HCT116 (cell line): ENCODE measurements around the gene ZNF148. TPM values are rescaled to one million over a fixed set of nuclear protein-coding genes. Genes with fewer than 3 reads are reported as not detected.

ENCODE experiments used
- ATAC-seq: fragments of 200-7000 bp; cut with Tn5 transposase; 2 replicates; pipeline ENCODE4 v1.9.1; 2020; ENCODE audit warnings: mild to moderate bottlenecking, moderate library complexity
- BruUV-seq: library from RNA; stranded (reverse); fragments of 400-500 nt; replicated peaks from 2 replicates; lab custom pipeline; 2021; lab: Mats Ljungman, UMichigan
- CTCF ChIA-PET: fragments of 300-600 bp; sonication (Branson Sonifier 250); formaldehyde crosslinking; loops from one replicate; lab custom pipeline; 2021; ENCODE audit warnings: antibody characterized with exemption; lab: Charles Lee
- POLR2A ChIA-PET: fragments of 300-600, 350-600 bp; sonication (Branson Sonifier 250); formaldehyde crosslinking; loops from one replicate; lab custom pipeline; 2021; ENCODE audit warnings: antibody characterized with exemption; lab: Charles Lee
- RAD21 ChIA-PET, 2 experiments: fragments of 300-600 bp; sonication (Branson Sonifier 250); formaldehyde crosslinking; loops; one replicate each; lab custom pipeline; 2023; ENCODE audit warnings: low total read pairs in 2 of 2; ENCODE audit not compliant: uncharacterized antibody in 2 of 2, unreplicated experiment in 2 of 2, low non-redundant PET in 1 of 2; lab: Charles Lee
- DNase-seq: peaks from one replicate; pipeline ENCODE4 v3.0.0-alpha.2; 2010; ENCODE audit warnings: low read depth, low spot score
- H2AFZ ChIP-seq: fragments of 200-600 bp; shearing (Covaris generic), sonication (generic); 2 replicates; pipeline ENCODE4 v1.6.1; 2017; ENCODE audit warnings: low read depth, mixed run types, mixed read lengths, antibody characterized with exemption, low read length; ENCODE audit not compliant: poor library complexity, severe bottlenecking
- H3K27ac ChIP-seq: 2 replicates; pipeline ENCODE4 v1.5.1; 2012; ENCODE audit warnings: low read depth, low read length
- H3K27me3 ChIP-seq: fragments of 200-600 bp; sonication (generic); 2 replicates; pipeline ENCODE4 v1.6.1; 2016; ENCODE audit warnings: mixed run types, low read length, mixed read lengths; ENCODE audit not compliant: insufficient read depth
- H3K36me3 ChIP-seq, 2 experiments: fragments of 200-500 bp in 1 of 2; fragments of 200-600 bp in 1 of 2; sonication (Bioruptor generic) in 1 of 2; sonication (generic) in 1 of 2; 2 replicates each; pipeline versions ENCODE4 v1.5.1 to v1.6.1; 2014 to 2016; ENCODE audit warnings: low read length in 2 of 2, inconsistent platforms in 1 of 2, mixed read lengths in 1 of 2, mixed run types in 1 of 2; ENCODE audit not compliant: insufficient read depth in 2 of 2, control insufficient read depth in 1 of 2
- H3K4me1 ChIP-seq, 2 experiments: fragments of 200-600 bp in 1 of 2; sonication (generic) in 1 of 2; 2 replicates each; pipeline versions ENCODE4 v1.5.1 to v1.6.1; 2012 to 2017; ENCODE audit warnings: low read length in 2 of 2, inconsistent platforms in 1 of 2, mild to moderate bottlenecking in 1 of 2, mixed read lengths in 1 of 2, mixed run types in 1 of 2, moderate library complexity in 1 of 2; ENCODE audit not compliant: insufficient read depth in 2 of 2, control insufficient read depth in 1 of 2
- H3K4me2 ChIP-seq: fragments of 200-600 bp; sonication (generic); 2 replicates; pipeline ENCODE4 v1.6.1; 2017; ENCODE audit warnings: mixed run types, low read length, mixed read lengths
- H3K4me3 ChIP-seq, 2 experiments: fragments of 200-600 bp in 1 of 2; sonication (generic) in 1 of 2; replicated peaks in 1 of 2; 2 replicates each; pipeline ENCODE4 v1.5.1; 2011 to 2016; ENCODE audit warnings: low read length in 2 of 2, control low read depth in 1 of 2, low read depth in 1 of 2, mild to moderate bottlenecking in 1 of 2, mixed read lengths in 1 of 2, mixed run types in 1 of 2
- H3K79me2 ChIP-seq: fragments of 200-600 bp; sonication (generic); 2 replicates; pipeline ENCODE4 v1.6.1; 2017; ENCODE audit warnings: mild to moderate bottlenecking, mixed run types, low read length, moderate library complexity, mixed read lengths; ENCODE audit not compliant: insufficient read depth
- H3K9ac ChIP-seq: fragments of 200-600 bp; sonication (generic); 2 replicates; pipeline ENCODE4 v1.6.1; 2016; ENCODE audit warnings: low read length, mixed read lengths
- H3K9me2 ChIP-seq: fragments of 200-600 bp; sonication (generic), shearing (Covaris generic); 2 replicates; pipeline ENCODE4 v1.6.1; 2017; ENCODE audit warnings: mixed run types, mild to moderate bottlenecking, moderate library complexity; ENCODE audit not compliant: insufficient read depth
- H3K9me3 ChIP-seq, 2 experiments: fragments of 200-500 bp in 1 of 2; fragments of 200-600 bp in 1 of 2; sonication (Bioruptor generic) in 1 of 2; sonication (generic) in 1 of 2; 2 replicates each; pipeline ENCODE4 v1.6.1; 2014 to 2017; ENCODE audit warnings: low read length in 2 of 2, mixed read lengths in 2 of 2, inconsistent platforms in 1 of 2, low read depth in 1 of 2, mild to moderate bottlenecking in 1 of 2, mixed run types in 1 of 2, moderate library complexity in 1 of 2; ENCODE audit not compliant: control insufficient read depth in 1 of 2, insufficient read depth in 1 of 2
- H4K20me1 ChIP-seq: fragments of 200-600 bp; sonication (generic), shearing (Covaris generic); 2 replicates; pipeline ENCODE4 v1.6.1; 2017; ENCODE audit warnings: mixed run types, mild to moderate bottlenecking, moderate library complexity; ENCODE audit not compliant: insufficient read depth
- CTCF ChIP-seq, 3 experiments: fragments of 200-600 bp in 1 of 3; sonication (generic) in 1 of 3; IDR thresholded peaks in 2 of 3; conservative IDR thresholded peaks in 1 of 3; 2 replicates each; pipeline ENCODE4 v1.5.1; 2012 to 2017; ENCODE audit warnings: low read depth in 2 of 3, low read length in 2 of 3, antibody characterized with exemption in 1 of 3, borderline replicate concordance in 1 of 3, control low read depth in 1 of 3, mild to moderate bottlenecking in 1 of 3, mixed read lengths in 1 of 3, mixed run types in 1 of 3, moderate library complexity in 1 of 3; ENCODE audit not compliant: insufficient read depth in 1 of 3
- EGR1 ChIP-seq: IDR thresholded peaks from 2 replicates; pipeline ENCODE4 v1.6.1; 2012; ENCODE audit warnings: low read depth
- EZH2 ChIP-seq: fragments of 200-600 bp; sonication (generic); IDR thresholded peaks from 2 replicates; pipeline ENCODE4 v1.6.1; 2017; ENCODE audit warnings: antibody characterized with exemption, mixed run types
- FOSL1 ChIP-seq: IDR thresholded peaks from 2 replicates; pipeline ENCODE4 v1.6.1; 2012; ENCODE audit warnings: low read depth
- MAX ChIP-seq: IDR thresholded peaks from 2 replicates; pipeline ENCODE4 v1.6.1; 2012
- RAD21 ChIP-seq: IDR thresholded peaks from 2 replicates; pipeline ENCODE4 v1.6.1; 2012; ENCODE audit warnings: low read depth, mild to moderate bottlenecking
- REST ChIP-seq: IDR thresholded peaks from 2 replicates; pipeline ENCODE4 v1.6.1; 2012; ENCODE audit warnings: low read depth
- SIN3A ChIP-seq: IDR thresholded peaks from 2 replicates; pipeline ENCODE4 v1.6.1; 2012; ENCODE audit warnings: low read depth
- SP1 ChIP-seq: IDR thresholded peaks from 2 replicates; pipeline ENCODE4 v1.6.1; 2012; ENCODE audit warnings: low read depth
- ZBTB33 ChIP-seq: IDR thresholded peaks from 2 replicates; pipeline ENCODE4 v1.6.1; 2011; ENCODE audit warnings: mild to moderate bottlenecking, low read length, moderate library complexity; ENCODE audit not compliant: insufficient replicate concordance; ENCODE audit errors: extremely low read depth
- intact Hi-C: fragments of 100-400 bp; cut with micrococcal nuclease; formaldehyde crosslinking; loops from 2 replicates; pipeline ENCODE4 v1.10.0; 2022
- total RNA-seq: library from RNA; stranded (reverse); gene quantifications from one replicate; pipeline ENCODE4 v1.2.1, GENCODE V29; 2021; ENCODE audit not compliant: unreplicated experiment

ZNF148 gene
- total RNA-seq, 1 experiment from 2014 or later = 35.0 TPM

- no peaks in the 10 kb centered on the region for H3K9me3 ChIP-seq
- DNase-seq (no peak), ATAC-seq (no peak)
- peaks cover 99% of the 10 kb centered on the region for H3K79me2 ChIP-seq
- no peak overlapping the region for H3K27ac ChIP-seq
- intact Hi-C loops = no loop called here
- TF ChIP-seq RAD21 (no peak), REST (no peak)
- no TSS peak for BruUV-seq
- H2AFZ ChIP-seq = no peak overlapping the region
- no peaks in the 10 kb centered on the region for H3K4me1 ChIP-seq
- no peak overlapping the region for H3K9ac ChIP-seq
- no peaks in the 10 kb centered on the region for H3K27me3 ChIP-seq
- H3K4me3 ChIP-seq = no peak overlapping the region
- H3K9me2 ChIP-seq = no peaks in the 10 kb centered on the region
- peaks cover 0 to 2% of the 10 kb centered on the region in 2 experiments; a peak in 1 of 4 replicates for H3K36me3 ChIP-seq
- RAD21 ChIA-PET = no interaction called here
- POLR2A ChIA-PET = no interaction called here
- peaks cover 5% of the 10 kb centered on the region; the same call in 1 of the 2 replicates for H4K20me1 ChIP-seq
- no peak overlapping the region for H3K4me2 ChIP-seq
- CTCF ChIA-PET = no interaction called here
Observed at GRCh38 chr3:125367403-125368230, 7.5 kb downstream of the ZNF148 start.

GRCh38 chr3:125366132-125366531, 9.0 kb downstream of the ZNF148 start:
- Histone ChIP-seq H3K4me3 (no peak overlapping the region), H3K4me1 (no peaks in the 10 kb centered on the region), H2AFZ (no peak overlapping the region), H3K9me2 (no peaks in the 10 kb centered on the region), H3K4me2 (no peak overlapping the region), H3K27me3 (no peaks in the 10 kb centered on the region), H3K9me3 (no peaks in the 10 kb centered on the region), H3K36me3 (no peaks in the 10 kb centered on the region), H4K20me1 (peaks cover 5% of the 10 kb centered on the region; the same call in 1 of the 2 replicates), H3K9ac (no peak overlapping the region), H3K27ac (no peak overlapping the region), H3K79me2 (peaks cover 99% of the 10 kb centered on the region)
- BruUV-seq = no TSS peak
- CTCF ChIA-PET = no interaction called here
- DNase-seq (no peak), ATAC-seq (no peak)
- RAD21 ChIA-PET = no interaction called here
- intact Hi-C loops = no loop called here
- POLR2A ChIA-PET = no interaction called here
- no peak for TF ChIP-seq CTCF (IDR thresholded peaks at IDR 0.05 in 2 of 3, conservative IDR thresholded peaks at IDR 0.05 in 1 of 3; ENCODE audit: borderline replicate concordance in 1 of 3, insufficient read depth in 1 of 3, low read depth in 2 of 3, low read length in 2 of 3)
- no peak for TF ChIP-seq SP1
- no peak for TF ChIP-seq FOSL1
- no peak for TF ChIP-seq MAX
- no peak for TF ChIP-seq EZH2
- TF ChIP-seq ZBTB33 = no peak
- no peak for TF ChIP-seq EGR1
- TF ChIP-seq SIN3A = no peak
